ENCODE data around the gene AKR1E2.
A peak's percentile ranks its signal among the peaks of the same experiment; 100 is the strongest.

Gene AKR1E2

DNA sequence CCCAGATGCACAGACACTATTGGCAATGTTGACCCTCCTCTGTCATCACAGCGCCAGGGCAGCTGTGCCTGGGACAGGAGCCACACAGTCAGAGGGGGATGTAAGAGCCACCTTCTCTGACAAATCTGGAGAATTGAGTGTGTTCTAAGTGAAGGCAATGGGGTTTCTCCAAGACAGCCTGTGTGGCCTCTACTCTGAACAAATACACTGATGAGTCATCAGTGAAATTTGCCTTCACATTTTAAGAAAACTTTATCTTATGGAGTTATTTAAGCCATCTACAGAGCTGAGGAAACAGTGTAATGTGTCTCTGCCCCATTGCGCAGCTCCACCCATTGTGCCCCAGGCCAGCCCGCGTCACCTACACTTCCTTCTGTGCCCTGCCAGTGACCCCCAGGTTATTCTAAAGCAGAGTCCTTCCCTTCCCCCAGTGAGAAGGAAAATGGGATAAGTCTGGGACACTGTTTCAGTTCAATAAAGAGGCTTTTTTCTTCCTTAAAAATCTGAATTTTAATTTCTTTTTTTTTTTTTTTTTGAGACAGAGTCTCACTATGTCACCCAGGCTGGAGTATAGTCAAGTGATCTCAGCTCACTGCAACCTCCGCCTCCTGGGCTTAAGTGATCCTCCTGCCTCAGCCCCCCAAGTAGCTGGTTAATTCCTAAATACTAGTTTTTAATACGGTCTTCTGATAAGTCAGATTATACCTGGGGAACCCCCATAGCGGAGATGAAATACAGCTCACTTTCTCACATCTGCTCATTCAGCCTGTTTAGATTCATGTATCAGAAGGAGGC, 21.8 kb downstream of the AKR1E2 start:
- DNase-seq: peak; percentile 70

- no peak for DNase-seq
Observed at GRCh38 chr10:4848356-4849041, 22.5 kb downstream of the AKR1E2 start.

DNA sequence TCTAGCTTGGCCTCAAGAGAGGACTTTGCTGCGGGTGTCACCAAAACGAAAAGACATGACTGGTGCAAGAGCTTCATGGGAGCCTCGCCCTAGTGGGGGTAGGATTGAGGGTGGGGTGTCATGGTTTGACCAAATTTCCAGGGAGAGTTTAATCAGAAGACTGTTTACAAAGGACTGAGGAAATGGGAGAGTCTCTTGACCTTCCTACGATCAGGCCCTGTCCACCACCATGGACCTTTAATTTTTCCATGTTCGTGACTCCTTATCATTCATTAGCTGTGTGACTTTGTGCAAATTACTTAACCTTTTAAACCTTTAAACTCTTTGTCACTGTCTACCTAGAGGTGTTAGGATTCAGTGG, 23.0 kb downstream of the AKR1E2 start:
- no peak for DNase-seq

- peak; percentile 90 for DNase-seq
Observed at GRCh38 chr10:4849555-4850242, 23.7 kb downstream of the AKR1E2 start.

DNA sequence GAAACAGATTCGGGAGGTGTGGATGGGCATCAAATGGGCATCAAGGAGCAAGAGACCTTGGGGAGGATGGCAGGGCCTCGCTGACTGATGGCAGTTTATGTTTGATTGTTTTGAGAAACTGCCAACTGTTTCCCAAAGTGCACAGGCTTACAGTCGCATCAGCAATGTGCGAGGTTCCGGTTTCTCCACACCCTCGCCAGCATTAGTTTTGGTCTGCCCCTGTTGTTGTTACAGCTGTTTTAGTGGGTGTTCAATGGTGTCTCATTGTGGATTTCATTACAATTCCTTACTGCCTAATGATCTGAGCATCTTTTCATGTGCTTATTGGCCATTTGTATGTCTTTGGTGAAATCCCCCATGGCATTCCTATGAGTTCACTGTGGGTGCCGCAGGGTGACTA, 24.4 kb downstream of the AKR1E2 start:
- no peak for DNase-seq

- DNase-seq: no peak
Observed at GRCh38 chr10:4851176-4851575, 25.2 kb downstream of the AKR1E2 start.

DNA sequence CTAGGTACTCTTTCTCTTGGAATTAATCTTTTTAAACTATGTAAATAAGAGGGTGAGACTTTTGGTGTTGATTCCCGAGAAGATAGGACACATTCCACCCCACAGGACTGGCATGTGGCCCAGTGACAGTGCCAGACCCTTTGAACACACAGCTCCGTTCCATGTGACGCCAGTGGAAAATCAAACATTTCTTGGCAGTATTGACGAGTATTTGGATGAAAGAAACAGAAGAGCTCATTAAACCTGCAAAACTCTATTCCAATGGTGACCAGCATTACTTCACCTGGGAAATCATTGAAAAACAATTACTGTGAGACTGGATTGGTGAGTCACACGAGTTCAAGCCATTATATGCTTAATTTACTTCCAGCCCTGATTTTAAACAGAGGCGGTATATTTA, 25.8 kb downstream of the AKR1E2 start:
- DNase-seq: no peak

DNA sequence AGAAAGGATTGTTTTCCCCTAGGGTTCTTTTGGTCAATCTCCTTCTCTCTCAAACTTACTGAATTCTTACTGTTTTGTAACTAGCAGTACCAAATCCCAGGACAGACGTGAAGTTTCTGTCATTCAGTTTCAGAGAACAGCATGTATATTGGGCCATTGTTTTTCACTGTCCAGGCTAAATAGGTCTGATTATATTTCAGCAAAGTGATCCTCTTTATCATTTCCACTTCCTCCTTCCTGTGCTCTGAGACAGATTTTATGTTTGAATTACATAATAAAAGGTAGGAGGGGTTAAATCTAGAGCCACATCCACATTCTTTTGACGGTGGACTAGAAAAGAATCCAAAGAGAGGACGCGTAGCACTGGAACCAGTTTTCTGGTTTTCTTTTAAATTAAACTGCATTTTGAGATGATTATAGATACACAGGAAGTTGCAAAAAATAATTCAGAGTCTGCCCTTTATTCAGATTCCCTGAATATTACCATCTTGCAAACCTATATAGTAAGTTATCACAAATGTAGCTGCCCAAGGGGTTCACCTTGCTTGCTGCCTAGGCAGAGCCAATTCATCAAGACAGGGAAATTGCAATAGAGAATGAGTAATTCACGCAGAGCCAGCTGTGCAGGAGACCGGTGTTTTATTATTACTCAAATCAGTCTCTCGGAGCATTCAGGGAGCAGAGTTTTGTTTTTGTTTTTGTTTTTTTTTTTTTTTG, 40.1 kb downstream of the AKR1E2 start:
- DNase-seq: peak; percentile 16

DNA sequence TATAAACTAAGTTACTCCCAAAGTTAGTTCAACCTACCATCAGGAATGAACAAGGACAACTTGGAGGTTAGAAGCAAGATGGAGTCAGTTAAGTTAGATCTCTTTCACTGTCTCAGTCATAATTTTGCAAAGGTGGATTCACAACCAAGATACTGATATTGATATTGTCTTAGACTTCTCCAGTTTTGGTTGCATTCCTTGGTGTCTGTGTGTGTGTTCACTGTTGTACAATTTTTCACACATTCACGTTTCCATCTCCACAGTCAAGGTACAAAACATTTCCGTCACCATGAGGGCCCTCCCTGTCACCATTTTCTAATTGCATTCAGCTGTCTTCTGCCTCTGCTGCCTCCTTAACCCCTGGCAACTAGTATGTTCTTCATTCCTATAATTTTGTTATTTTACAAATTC, 41.1 kb downstream of the AKR1E2 start:
- no peak for DNase-seq

- DNase-seq: no peak
Observed at GRCh38 chr10:4867520-4868356, 41.7 kb downstream of the AKR1E2 start.

- DNase-seq: no peak
Observed at GRCh38 chr10:4868357-4868657, 42.3 kb downstream of the AKR1E2 start.

DNA sequence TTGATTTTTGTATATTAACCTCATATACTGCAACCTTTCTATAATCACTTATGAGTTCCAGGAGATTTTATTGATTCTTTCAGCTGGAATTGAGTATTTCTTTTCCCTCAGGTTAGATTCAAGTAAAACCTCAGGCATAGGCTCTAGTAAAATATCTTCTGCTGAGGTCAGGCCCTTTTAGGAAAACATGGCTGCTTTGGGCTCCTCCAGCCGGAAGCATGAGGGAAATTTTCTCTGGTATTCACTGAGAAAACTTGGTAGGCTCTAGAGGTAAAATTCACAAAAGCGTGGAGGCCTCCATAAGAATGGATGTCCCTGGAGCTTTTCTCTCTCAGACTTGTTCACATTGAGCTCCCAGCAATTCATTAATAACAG, 56.7 kb downstream of the AKR1E2 start:
- DNase-seq: no peak

- peak; percentile 80 for DNase-seq
Observed at GRCh38 chr10:4883079-4883739, 57.2 kb downstream of the AKR1E2 start.

GRCh38 chr10:4885162-4885561, 59.2 kb downstream of the AKR1E2 start:
- DNase-seq: no peak

DNA sequence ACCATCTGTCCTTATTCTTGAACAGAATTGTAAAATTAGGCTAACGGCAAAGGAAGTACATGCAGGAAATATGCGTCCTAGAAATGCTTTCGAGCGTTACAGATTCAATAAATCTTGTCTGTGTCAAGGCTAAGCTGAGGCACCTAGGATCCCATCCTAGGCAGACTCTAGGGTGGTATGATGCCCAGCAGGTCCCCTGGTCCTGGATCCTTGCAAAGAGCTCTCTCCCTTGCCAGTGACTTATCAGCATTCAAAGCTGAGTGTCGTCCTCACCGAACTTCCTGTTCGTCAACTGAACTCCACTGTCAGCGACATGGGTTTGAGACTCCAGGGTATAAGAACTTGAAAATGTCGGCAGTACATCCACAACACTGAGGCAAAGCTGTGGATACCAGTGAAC, 61.5 kb downstream of the AKR1E2 start:
- DNase-seq: no peak

- no peak for DNase-seq
Observed at GRCh38 chr10:4888236-4888635, 62.2 kb downstream of the AKR1E2 start.

GRCh38 chr10:4889959-4890358, 64.0 kb downstream of the AKR1E2 start:
- DNase-seq: no peak

DNA sequence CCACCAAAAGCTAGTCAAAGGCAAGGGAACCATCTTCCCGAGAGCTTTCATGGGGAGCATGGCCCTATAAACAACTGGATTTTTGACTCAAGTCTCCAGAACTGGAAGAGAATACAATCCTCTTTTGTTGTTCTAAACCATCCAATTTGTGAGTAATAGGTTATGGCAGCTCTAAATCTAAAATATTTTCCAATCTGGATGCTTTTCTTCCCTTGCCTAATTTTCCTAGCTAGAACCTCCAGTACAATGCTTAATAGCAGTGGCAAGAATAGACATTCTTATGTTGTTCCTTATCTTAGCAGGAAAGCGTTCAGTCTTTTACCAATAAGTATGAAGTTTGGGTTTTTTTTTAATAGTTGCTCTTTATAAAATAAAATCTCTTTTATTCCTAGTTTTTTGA, 66.7 kb downstream of the AKR1E2 start:
- no peak for DNase-seq

- DNase-seq: no peak
Observed at GRCh38 chr10:4894335-4894734, 68.3 kb downstream of the AKR1E2 start.

All from EL (cell line).